Nephron (organoid): ENCODE results near the gene PTPRT.

Source experiments
- H3K27ac Mint-ChIP-seq, 3 experiments: 2 replicates each; pipeline ENCODE4 v1.8.0; 2020; ENCODE audit warnings: mixed read lengths in 3 of 3, mild to moderate bottlenecking in 2 of 3, moderate library complexity in 1 of 3
- H3K27me3 Mint-ChIP-seq: 2 replicates; pipeline ENCODE4 v1.8.0; 2021; ENCODE audit warnings: low read depth, mild to moderate bottlenecking, moderate library complexity, mixed read lengths
- H3K36me3 Mint-ChIP-seq: 2 replicates; pipeline ENCODE4 v1.8.0; 2020; ENCODE audit warnings: low read depth, mixed read lengths
- H3K4me1 Mint-ChIP-seq: 2 replicates; pipeline ENCODE4 v1.8.0; 2020; ENCODE audit warnings: mixed read lengths
- H3K4me3 Mint-ChIP-seq, 3 experiments: 2 replicates each; pipeline ENCODE4 v1.8.0; 2020; ENCODE audit warnings: mild to moderate bottlenecking in 3 of 3, mixed read lengths in 3 of 3, moderate library complexity in 2 of 3
- H3K9me3 Mint-ChIP-seq: 2 replicates; pipeline ENCODE4 v1.8.0; 2020; ENCODE audit warnings: mixed read lengths
- CTCF ChIP-seq, 3 experiments: fragments of 200-600 bp; sonication (generic); IDR thresholded peaks; one replicate each; pipeline ENCODE4 v1.5.0; 2021; ENCODE audit warnings: antibody characterized with exemption in 3 of 3; ENCODE audit not compliant: unreplicated experiment in 3 of 3

Gene PTPRT

GRCh38 chr20:43066125-43066524 lies 123.6 kb downstream of the PTPRT start:
- no peak for TF ChIP-seq CTCF (IDR thresholded peaks at IDR 0.05; ENCODE audit: unreplicated experiment in 3 of 3)
- Mint-ChIP-seq H3K4me3 (no peak overlapping the region), H3K27me3 (peaks cover 18% of the 10 kb centered on the region), H3K36me3 (no peaks in the 10 kb centered on the region), H3K27ac (no peak overlapping the region), H3K4me1 (no peaks in the 10 kb centered on the region), H3K9me3 (peaks cover 4% of the 10 kb centered on the region)

GRCh38 chr20:43065299-43065698 lies 124.4 kb downstream of the PTPRT start:
- Mint-ChIP-seq H3K36me3 (no peaks in the 10 kb centered on the region), H3K4me3 (no peak overlapping the region), H3K27me3 (peaks cover 26% of the 10 kb centered on the region), H3K4me1 (no peaks in the 10 kb centered on the region), H3K27ac (no peak overlapping the region), H3K9me3 (peaks cover 4% of the 10 kb centered on the region)
- no peak for TF ChIP-seq CTCF (IDR thresholded peaks at IDR 0.05; ENCODE audit: unreplicated experiment in 3 of 3)

GRCh38 chr20:43058077-43058476 lies 131.6 kb downstream of the PTPRT start:
- Mint-ChIP-seq H3K9me3 (no peaks in the 10 kb centered on the region), H3K4me3 (no peak overlapping the region), H3K36me3 (no peaks in the 10 kb centered on the region), H3K27ac (no peak overlapping the region), H3K4me1 (no peaks in the 10 kb centered on the region), H3K27me3 (peaks cover 33% of the 10 kb centered on the region)
- no peak for TF ChIP-seq CTCF (IDR thresholded peaks at IDR 0.05; ENCODE audit: unreplicated experiment in 3 of 3)

- TF ChIP-seq CTCF (IDR thresholded peaks at IDR 0.05; ENCODE audit: unreplicated experiment in 3 of 3) = no peak
- Mint-ChIP-seq H3K27me3 (peaks cover 38% of the 10 kb centered on the region), H3K4me1 (no peaks in the 10 kb centered on the region), H3K27ac (no peak overlapping the region), H3K36me3 (no peaks in the 10 kb centered on the region), H3K4me3 (no peak overlapping the region), H3K9me3 (no peaks in the 10 kb centered on the region)
Observed at GRCh38 chr20:43057317-43057716, 132.4 kb downstream of the PTPRT start.

GRCh38 chr20:43055181-43055884 lies 134.4 kb downstream of the PTPRT start:
- Mint-ChIP-seq H3K9me3 (no peaks in the 10 kb centered on the region), H3K4me3 (no peak overlapping the region), H3K4me1 (no peaks in the 10 kb centered on the region), H3K27me3 (peaks cover 31% of the 10 kb centered on the region), H3K36me3 (no peaks in the 10 kb centered on the region), H3K27ac (no peak overlapping the region)
- TF ChIP-seq CTCF (IDR thresholded peaks at IDR 0.05; ENCODE audit: unreplicated experiment in 3 of 3) = no peak

- H3K27ac Mint-ChIP-seq = no peak overlapping the region
- TF ChIP-seq CTCF (IDR thresholded peaks at IDR 0.05; ENCODE audit: unreplicated experiment in 3 of 3) = no peak
- H3K36me3 Mint-ChIP-seq = no peaks in the 10 kb centered on the region
- no peaks in the 10 kb centered on the region for H3K9me3 Mint-ChIP-seq
- H3K4me3 Mint-ChIP-seq = no peak overlapping the region
- H3K27me3 Mint-ChIP-seq = peaks cover 33% of the 10 kb centered on the region
- H3K4me1 Mint-ChIP-seq = no peaks in the 10 kb centered on the region
Observed at GRCh38 chr20:43052532-43052931, 137.2 kb downstream of the PTPRT start.
